Sigmoid colon (tissue), 3 donors: ENCODE measurements around the gene AQP5.

ENCODE experiments used
- CTCF ChIP-seq, 4 experiments: fragments of 450-650 bp in 3 of 4; fragments of 200-600 bp in 1 of 4; IDR thresholded peaks; one replicate each; pipeline ENCODE4 v1.5.1; 2016 to 2019; ENCODE audit warnings: antibody characterized with exemption in 4 of 4, mild to moderate bottlenecking in 3 of 4, moderate library complexity in 2 of 4
- POLR2A ChIP-seq, 2 donors: fragments of 450-650 bp; IDR thresholded peaks; one replicate each; pipeline ENCODE4 v1.6.1; 2016; ENCODE audit warnings: antibody characterized with exemption in 2 of 2, mild to moderate bottlenecking in 2 of 2, moderate library complexity in 2 of 2

- no peak for TF ChIP-seq POLR2A (IDR thresholded peaks at IDR 0.05)
- TF ChIP-seq CTCF (IDR thresholded peaks at IDR 0.05) = no peak
Observed at GRCh38 chr12:49987625-49988303, 26.1 kb downstream of the AQP5 start.
